HepG2 (cell line): Measurements from ENCODE around the gene UBE2G2. TPM values are rescaled to one million over a fixed set of nuclear protein-coding genes. Genes with fewer than 3 reads are reported as not detected.

ENCODE experiments used
- ATAC-seq: fragments of 200-7000 bp; cut with Tn5 transposase; 3 replicates; pipeline ENCODE4 v1.9.1; 2020; ENCODE audit warnings: mild to moderate bottlenecking, moderate library complexity
- BruUV-seq: library from RNA; stranded (reverse); fragments of 400-500 nt; replicated peaks from 2 replicates; lab custom pipeline; 2021; lab: Mats Ljungman, UMichigan
- CTCF ChIA-PET: fragments of 300-600 bp; formaldehyde crosslinking; extraction: SDS; loops from one replicate; lab custom pipeline; 2021; ENCODE audit warnings: low total read pairs, inconsistent platforms, low intra/inter-chr PET ratio; lab: Yijun Ruan, JAX
- POLR2A ChIA-PET: fragments of 350-600 bp; sonication (Branson Sonifier 250); formaldehyde crosslinking; loops from one replicate; lab custom pipeline; 2020; ENCODE audit warnings: antibody characterized with exemption, inconsistent platforms; lab: Yijun Ruan, JAX
- DNase-seq: peaks from one replicate; pipeline ENCODE4 v3.0.0-alpha.2; 2015; ENCODE audit warnings: low spot score
- FAIRE-seq: peaks from 3 replicates; lab custom pipeline; 2011; peaks lifted over from hg19 to GRCh38; lab: Jason Lieb, UNC
- H2AFZ ChIP-seq: one replicate; pipeline ENCODE4 v1.6.1; 2011; ENCODE audit warnings: low read length, inconsistent platforms
- H3K27ac ChIP-seq: fragments of 300-600 bp; 3 replicates; pipeline ENCODE4 v1.8.0; 2011; ENCODE audit warnings: mixed run types, mild to moderate bottlenecking, mixed read lengths, low read length, inconsistent platforms; ENCODE audit not compliant: insufficient read depth; ENCODE audit errors: extremely low read length
- H3K27me3 ChIP-seq, 2 experiments: fragments of 200-600 bp in 1 of 2; 2 replicates in 1 of 2; 3 replicates in 1 of 2; pipeline versions ENCODE4 v1.6.0 to v1.8.0; 2011; ENCODE audit warnings: low read length in 2 of 2, mild to moderate bottlenecking in 2 of 2, moderate library complexity in 2 of 2, inconsistent platforms in 1 of 2; ENCODE audit not compliant: insufficient read depth in 2 of 2, control insufficient read depth in 1 of 2
- H3K36me3 ChIP-seq, 2 experiments: fragments of 200-600 bp in 1 of 2; replicated peaks in 1 of 2; 2 replicates in 1 of 2; 3 replicates in 1 of 2; pipeline versions ENCODE4 v1.5.1 to v1.8.0; 2011; ENCODE audit warnings: low read length in 2 of 2, inconsistent platforms in 1 of 2; ENCODE audit not compliant: insufficient read depth in 2 of 2, control insufficient read depth in 1 of 2
- H3K4me1 ChIP-seq: 2 replicates; pipeline ENCODE4 v1.5.1; 2012; ENCODE audit warnings: low read length, inconsistent platforms; ENCODE audit not compliant: insufficient read depth
- H3K4me2 ChIP-seq: 2 replicates; pipeline ENCODE4 v1.6.0; 2011; ENCODE audit warnings: low read depth, low read length, inconsistent platforms
- H3K4me3 ChIP-seq, 3 experiments: fragments of 200-600 bp in 1 of 3; sonication (generic), shearing (Covaris generic) in 1 of 3; replicated peaks in 1 of 3; 2 replicates each; pipeline ENCODE4 v1.5.1; 2011 to 2016; ENCODE audit warnings: low read length in 3 of 3, inconsistent platforms in 2 of 3, low read depth in 2 of 3, mild to moderate bottlenecking in 2 of 3, control low read depth in 1 of 3, mixed read lengths in 1 of 3; ENCODE audit not compliant: insufficient read depth in 1 of 3
- H3K79me2 ChIP-seq: one replicate; pipeline ENCODE4 v1.6.1; 2011; ENCODE audit warnings: low read length, inconsistent platforms; ENCODE audit not compliant: insufficient read depth
- H3K9ac ChIP-seq: 2 replicates; pipeline ENCODE4 v1.6.0; 2011; ENCODE audit warnings: mild to moderate bottlenecking, low read depth, low read length, inconsistent platforms; ENCODE audit not compliant: insufficient read depth
- H3K9me3 ChIP-seq: 2 replicates; pipeline ENCODE4 v1.5.1; 2012; ENCODE audit warnings: mild to moderate bottlenecking, low read length
- H4K20me1 ChIP-seq: 2 replicates; pipeline ENCODE4 v1.6.0; 2011; ENCODE audit warnings: inconsistent platforms, mild to moderate bottlenecking, low read length, moderate library complexity; ENCODE audit not compliant: insufficient read depth
- FOXM1 ChIP-seq: sonication (generic); formaldehyde crosslinking; IDR thresholded peaks from 2 replicates; pipeline ENCODE4 v1.5.0; 2020; ENCODE audit warnings: missing genetic modification reagents
- HNF4G ChIP-seq, 2 experiments: sonication (generic) in 1 of 2; formaldehyde crosslinking in 1 of 2; IDR thresholded peaks; 2 replicates each; pipeline versions ENCODE4 v1.4.0 to v1.6.1; 2011 to 2020; ENCODE audit warnings: borderline replicate concordance in 2 of 2, low read depth in 2 of 2, mild to moderate bottlenecking in 2 of 2, low read length in 1 of 2, missing genetic modification reagents in 1 of 2, moderate library complexity in 1 of 2
- MTA3 ChIP-seq: sonication (generic); formaldehyde crosslinking; IDR thresholded peaks from 2 replicates; pipeline ENCODE4 v1.4.0; 2020; ENCODE audit warnings: missing genetic modification reagents
- PPARG ChIP-seq: conservative IDR thresholded peaks from 2 replicates; pipeline ENCODE4 v1.6.1; 2016; ENCODE audit warnings: missing biosample characterization, missing genetic modification reagents
- PTBP1 ChIP-seq: fragments of 200-400 bp; formaldehyde crosslinking; IDR thresholded peaks from 2 replicates; pipeline ENCODE4 v1.6.1; 2018; ENCODE audit warnings: low read length, low read depth; ENCODE audit not compliant: poor library complexity, severe bottlenecking
- RBAK ChIP-seq: sonication (generic); formaldehyde crosslinking; IDR thresholded peaks from 2 replicates; pipeline ENCODE4 v1.5.1; 2020; ENCODE audit warnings: mild to moderate bottlenecking, missing genetic modification reagents
- TBX3 ChIP-seq: fragments of 450-650 bp; IDR thresholded peaks from 2 replicates; pipeline ENCODE4 v1.6.1; 2017; ENCODE audit warnings: antibody characterized with exemption, mild to moderate bottlenecking, inconsistent platforms, borderline replicate concordance
- ZBTB7B ChIP-seq: sonication (generic); formaldehyde crosslinking; IDR thresholded peaks from 2 replicates; pipeline ENCODE4 v1.4.0; 2020; ENCODE audit warnings: missing genetic modification reagents
- ZFP36L2 ChIP-seq: sonication (generic); formaldehyde crosslinking; IDR thresholded peaks from 2 replicates; pipeline ENCODE4 v1.4.0; 2020; ENCODE audit warnings: missing genetic modification reagents
- ZNF101 ChIP-seq: sonication (generic); formaldehyde crosslinking; IDR thresholded peaks from 2 replicates; pipeline ENCODE4 v1.4.0; 2020; ENCODE audit warnings: mild to moderate bottlenecking, low read depth, missing genetic modification reagents, borderline replicate concordance
- ZNF460 ChIP-seq: sonication (generic); formaldehyde crosslinking; IDR thresholded peaks from 2 replicates; pipeline ENCODE4 v1.5.1; 2020; ENCODE audit warnings: missing genetic modification reagents, mild to moderate bottlenecking, borderline replicate concordance
- ZNF510 ChIP-seq: sonication (generic); formaldehyde crosslinking; IDR thresholded peaks from 2 replicates; pipeline ENCODE4 v1.4.0; 2020; ENCODE audit warnings: low read depth, mild to moderate bottlenecking, missing genetic modification reagents
- ZNF746 ChIP-seq: sonication (generic); formaldehyde crosslinking; IDR thresholded peaks from 2 replicates; pipeline ENCODE4 v1.8.0; 2022; ENCODE audit warnings: mild to moderate bottlenecking, missing genetic modification reagents
- WGBS: methylation state at CpG from one replicate; pipeline ENCODE4 v1.1.6; 2017; ENCODE audit warnings: low lambda C conversion rate; 5-methylcytosine and 5-hydroxymethylcytosine counted together
- in situ Hi-C: cut with HindIII; loops from 2 replicates; pipeline ENCODE4 v1.10.0; 2017; ENCODE audit warnings: low pct_unique_long_range_greater_than_20kb; ENCODE audit not compliant: extremely low pct_ligation_motif_present
- intact Hi-C: fragments of 100-400 bp; cut with micrococcal nuclease; formaldehyde crosslinking; loops from one replicate; pipeline ENCODE4 v1.10.0; 2022; ENCODE audit not compliant: unreplicated experiment
- polyA plus RNA-seq, 8 experiments: library from polyadenylated mRNA; depleted of rRNA in 3 of 8; stranded (reverse) in 7 of 8; unstranded in 1 of 8; fragments of >200 nt; fragmentation: Illumina TruSeq in 4 of 8; extraction: Trizol in 4 of 8; gene quantifications; 2 replicates each; pipeline versions ENCODE4 v1.2.1 to v1.2.3, GENCODE V29; 2011 to 2016; ENCODE audit warnings: low read depth in 4 of 8, missing spikeins in 1 of 8, mixed read lengths in 1 of 8; ENCODE audit not compliant: insufficient read depth in 1 of 8
- total RNA-seq, 5 experiments: library from RNA; depleted of rRNA; stranded (reverse); fragments of >200 nt; fragmentation: Illumina TruSeq; extraction: Trizol; gene quantifications; 2 replicates each; pipeline ENCODE4 v1.2.3, GENCODE V29; 2016; ENCODE audit warnings: low read depth in 1 of 5
- TF ChIP-seq, protein P1 (sequence below): IDR thresholded peaks from 2 replicates; pipeline ENCODE4 v1.6.1; 2016; ENCODE audit warnings: control low read depth
- TF ChIP-seq, protein P2 (sequence below): sonication (generic); formaldehyde crosslinking; IDR thresholded peaks from 2 replicates; pipeline ENCODE4 v1.9.0; 2021; ENCODE audit warnings: missing genetic modification reagents, mild to moderate bottlenecking, borderline replicate concordance
- TF ChIP-seq, protein P3 (sequence below): sonication (generic); formaldehyde crosslinking; IDR thresholded peaks from 2 replicates; pipeline ENCODE4 v1.9.0; 2022; ENCODE audit warnings: low read depth, missing genetic modification reagents
- TF ChIP-seq, protein P4 (sequence below), 2 experiments: fragments of 450-650 bp in 1 of 2; sonication (generic) in 1 of 2; formaldehyde crosslinking; IDR thresholded peaks; 2 replicates each; pipeline versions ENCODE4 v1.5.0 to v1.8.0; 2020 to 2022; ENCODE audit warnings: mild to moderate bottlenecking in 1 of 2, missing genetic modification reagents in 1 of 2
- TF ChIP-seq, protein P5 (sequence below): sonication (generic); formaldehyde crosslinking; IDR thresholded peaks from 2 replicates; pipeline ENCODE4 v1.5.0; 2020; ENCODE audit warnings: mild to moderate bottlenecking, missing genetic modification reagents, moderate library complexity

Gene UBE2G2
- total and polyA plus RNA-seq, 2 of the 13 experiments (the other 11 are each of a cell fraction or from before 2014, with no cell fraction given): 55.4 to 92.0 TPM

DNA sequence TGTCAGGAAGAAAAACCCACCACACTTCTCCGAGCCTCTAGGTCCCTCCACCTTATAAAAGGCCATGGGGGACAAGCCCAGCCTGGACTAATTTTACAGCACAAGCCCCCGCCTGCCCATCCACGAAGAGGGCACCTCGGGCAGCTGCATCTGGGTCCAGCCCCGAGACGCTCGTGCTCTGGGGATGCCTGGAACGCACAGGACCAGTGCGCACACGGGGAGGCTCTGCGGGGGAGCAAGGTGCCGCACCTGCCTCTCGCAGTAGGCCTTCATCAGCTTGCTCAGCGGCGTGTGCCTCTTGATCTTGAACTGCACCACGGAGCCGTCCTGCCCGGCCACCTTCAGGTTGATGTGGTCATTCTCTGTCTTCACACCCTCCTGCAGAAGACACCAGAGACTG, 12.1 kb upstream of the UBE2G2 start:
- Histone ChIP-seq H3K79me2 (peaks cover 60% of the 10 kb centered on the region), H4K20me1 (peaks cover 9% of the 10 kb centered on the region; the same call in 1 of the 2 replicates), H3K36me3 (peaks cover 18 to 50% of the 10 kb centered on the region in 2 experiments), H3K9ac (no peak overlapping the region), H3K4me3 (no peak overlapping the region), H3K27me3 (no peaks in the 10 kb centered on the region), H3K27ac (no peak overlapping the region), H3K9me3 (no peaks in the 10 kb centered on the region), H3K4me2 (no peak overlapping the region), H2AFZ (no peak overlapping the region), H3K4me1 (peaks cover 27% of the 10 kb centered on the region)
- in situ Hi-C loops: no loop called here
- CTCF ChIA-PET: no interaction called here
- no TSS peak for BruUV-seq
- intact Hi-C loops: no loop called here
- FAIRE-seq (no peak), ATAC-seq (no peak), DNase-seq (no peak)
- TF ChIP-seq PTBP1 (no peak), FOXM1 (CRISPR knock-in tag) (no peak), ZNF510 (CRISPR knock-in tag) (no peak), ZFP36L2 (CRISPR knock-in tag) (no peak), ZNF460 (no peak), HNF4G (IDR thresholded peaks at IDR 0.05; ENCODE audit: borderline replicate concordance, low read depth, low read length) (no peak), HNF4G (CRISPR knock-in tag; IDR thresholded peaks at IDR 0.05; ENCODE audit: borderline replicate concordance, low read depth) (no peak), ZNF746 (CRISPR knock-in tag) (no peak), TBX3 (no peak), RBAK (no peak), ZBTB7B (CRISPR knock-in tag) (no peak), MTA3 (CRISPR knock-in tag) (no peak), PPARG (no peak), ZNF101 (CRISPR knock-in tag) (no peak)
- TF ChIP-seq, protein P1, sequence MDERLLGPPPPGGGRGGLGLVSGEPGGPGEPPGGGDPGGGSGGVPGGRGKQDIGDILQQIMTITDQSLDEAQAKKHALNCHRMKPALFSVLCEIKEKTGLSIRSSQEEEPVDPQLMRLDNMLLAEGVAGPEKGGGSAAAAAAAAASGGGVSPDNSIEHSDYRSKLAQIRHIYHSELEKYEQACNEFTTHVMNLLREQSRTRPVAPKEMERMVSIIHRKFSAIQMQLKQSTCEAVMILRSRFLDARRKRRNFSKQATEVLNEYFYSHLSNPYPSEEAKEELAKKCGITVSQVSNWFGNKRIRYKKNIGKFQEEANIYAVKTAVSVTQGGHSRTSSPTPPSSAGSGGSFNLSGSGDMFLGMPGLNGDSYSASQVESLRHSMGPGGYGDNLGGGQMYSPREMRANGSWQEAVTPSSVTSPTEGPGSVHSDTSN (CRISPR knock-in tag): no peak
- TF ChIP-seq, protein P2, sequence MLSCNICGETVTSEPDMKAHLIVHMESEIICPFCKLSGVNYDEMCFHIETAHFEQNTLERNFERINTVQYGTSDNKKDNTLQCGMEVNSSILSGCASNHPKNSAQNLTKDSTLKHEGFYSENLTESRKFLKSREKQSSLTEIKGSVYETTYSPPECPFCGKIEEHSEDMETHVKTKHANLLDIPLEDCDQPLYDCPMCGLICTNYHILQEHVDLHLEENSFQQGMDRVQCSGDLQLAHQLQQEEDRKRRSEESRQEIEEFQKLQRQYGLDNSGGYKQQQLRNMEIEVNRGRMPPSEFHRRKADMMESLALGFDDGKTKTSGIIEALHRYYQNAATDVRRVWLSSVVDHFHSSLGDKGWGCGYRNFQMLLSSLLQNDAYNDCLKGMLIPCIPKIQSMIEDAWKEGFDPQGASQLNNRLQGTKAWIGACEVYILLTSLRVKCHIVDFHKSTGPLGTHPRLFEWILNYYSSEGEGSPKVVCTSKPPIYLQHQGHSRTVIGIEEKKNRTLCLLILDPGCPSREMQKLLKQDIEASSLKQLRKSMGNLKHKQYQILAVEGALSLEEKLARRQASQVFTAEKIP (CRISPR knock-in tag): no peak
- TF ChIP-seq, protein P3, sequence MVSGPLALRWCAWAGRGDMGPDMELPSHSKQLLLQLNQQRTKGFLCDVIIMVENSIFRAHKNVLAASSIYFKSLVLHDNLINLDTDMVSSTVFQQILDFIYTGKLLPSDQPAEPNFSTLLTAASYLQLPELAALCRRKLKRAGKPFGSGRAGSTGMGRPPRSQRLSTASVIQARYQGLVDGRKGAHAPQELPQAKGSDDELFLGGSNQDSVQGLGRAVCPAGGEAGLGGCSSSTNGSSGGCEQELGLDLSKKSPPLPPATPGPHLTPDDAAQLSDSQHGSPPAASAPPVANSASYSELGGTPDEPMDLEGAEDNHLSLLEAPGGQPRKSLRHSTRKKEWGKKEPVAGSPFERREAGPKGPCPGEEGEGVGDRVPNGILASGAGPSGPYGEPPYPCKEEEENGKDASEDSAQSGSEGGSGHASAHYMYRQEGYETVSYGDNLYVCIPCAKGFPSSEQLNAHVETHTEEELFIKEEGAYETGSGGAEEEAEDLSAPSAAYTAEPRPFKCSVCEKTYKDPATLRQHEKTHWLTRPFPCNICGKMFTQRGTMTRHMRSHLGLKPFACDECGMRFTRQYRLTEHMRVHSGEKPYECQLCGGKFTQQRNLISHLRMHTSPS (CRISPR knock-in tag): no peak
- TF ChIP-seq, protein P4, sequence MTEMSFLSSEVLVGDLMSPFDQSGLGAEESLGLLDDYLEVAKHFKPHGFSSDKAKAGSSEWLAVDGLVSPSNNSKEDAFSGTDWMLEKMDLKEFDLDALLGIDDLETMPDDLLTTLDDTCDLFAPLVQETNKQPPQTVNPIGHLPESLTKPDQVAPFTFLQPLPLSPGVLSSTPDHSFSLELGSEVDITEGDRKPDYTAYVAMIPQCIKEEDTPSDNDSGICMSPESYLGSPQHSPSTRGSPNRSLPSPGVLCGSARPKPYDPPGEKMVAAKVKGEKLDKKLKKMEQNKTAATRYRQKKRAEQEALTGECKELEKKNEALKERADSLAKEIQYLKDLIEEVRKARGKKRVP (CRISPR knock-in tag; IDR thresholded peaks at IDR 0.05): no peak
- TF ChIP-seq, protein P5, sequence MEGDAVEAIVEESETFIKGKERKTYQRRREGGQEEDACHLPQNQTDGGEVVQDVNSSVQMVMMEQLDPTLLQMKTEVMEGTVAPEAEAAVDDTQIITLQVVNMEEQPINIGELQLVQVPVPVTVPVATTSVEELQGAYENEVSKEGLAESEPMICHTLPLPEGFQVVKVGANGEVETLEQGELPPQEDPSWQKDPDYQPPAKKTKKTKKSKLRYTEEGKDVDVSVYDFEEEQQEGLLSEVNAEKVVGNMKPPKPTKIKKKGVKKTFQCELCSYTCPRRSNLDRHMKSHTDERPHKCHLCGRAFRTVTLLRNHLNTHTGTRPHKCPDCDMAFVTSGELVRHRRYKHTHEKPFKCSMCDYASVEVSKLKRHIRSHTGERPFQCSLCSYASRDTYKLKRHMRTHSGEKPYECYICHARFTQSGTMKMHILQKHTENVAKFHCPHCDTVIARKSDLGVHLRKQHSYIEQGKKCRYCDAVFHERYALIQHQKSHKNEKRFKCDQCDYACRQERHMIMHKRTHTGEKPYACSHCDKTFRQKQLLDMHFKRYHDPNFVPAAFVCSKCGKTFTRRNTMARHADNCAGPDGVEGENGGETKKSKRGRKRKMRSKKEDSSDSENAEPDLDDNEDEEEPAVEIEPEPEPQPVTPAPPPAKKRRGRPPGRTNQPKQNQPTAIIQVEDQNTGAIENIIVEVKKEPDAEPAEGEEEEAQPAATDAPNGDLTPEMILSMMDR: no peak
- POLR2A ChIA-PET: interaction anchor here (0.9 kb wide), 1 partner anchor 12 kb away, joined by 3 read pairs; the partner anchor contains the start of gene UBE2G2
- 97% methylated on average over 13 of the region's 18 CpGs for WGBS
